ENCODE results near the gene RBP7.

The RBP7 gene

GRCh38 chr1:10031461-10031860 is 34.4 kb downstream of the RBP7 start:
- DNase-seq (ENCODE audit: low read depth) = no peak
- no peak for TF ChIP-seq CTCF (conservative IDR thresholded peaks at IDR 0.05; ENCODE audit: control insufficient read depth, insufficient read depth, low read depth, low read length)
- H3K4me3 ChIP-seq (ENCODE audit: control insufficient read depth, low read depth, low read length) = no peak overlapping the region

GRCh38 chr1:10032590-10033358 is 35.7 kb downstream of the RBP7 start, which contains the start of gene UBE4B:
UBE4B (plus strand) TSS chr1:10032958; CDS start chr1:10033671, 713 bp downstream.
- H3K4me3 ChIP-seq (ENCODE audit: control insufficient read depth, low read depth, low read length) = peak within 1 kb of the TSS; percentile 98
- DNase-seq (ENCODE audit: low read depth) = peak; percentile 95
- peak; percentile 53 for TF ChIP-seq CTCF (conservative IDR thresholded peaks at IDR 0.05; ENCODE audit: control insufficient read depth, insufficient read depth, low read depth, low read length)

GRCh38 chr1:10033359-10033845 is 36.4 kb downstream of the RBP7 start:
- peak; percentile 42 for DNase-seq (ENCODE audit: low read depth)
- peak overlapping the region; percentile 98 for H3K4me3 ChIP-seq (ENCODE audit: control insufficient read depth, low read depth, low read length)

GRCh38 chr1:10042746-10043145 is 45.7 kb downstream of the RBP7 start:
- no peak overlapping the region for H3K4me3 ChIP-seq (ENCODE audit: control insufficient read depth, low read depth, low read length)
- no peak for TF ChIP-seq CTCF (conservative IDR thresholded peaks at IDR 0.05; ENCODE audit: control insufficient read depth, insufficient read depth, low read depth, low read length)
- no peak for DNase-seq (ENCODE audit: low read depth)

More at GRCh38 chr1:10033359-10033845, 36.4 kb downstream of the RBP7 start:
- TF ChIP-seq CTCF (conservative IDR thresholded peaks at IDR 0.05; ENCODE audit: control insufficient read depth, insufficient read depth, low read depth, low read length) = no peak

GRCh38 chr1:10045480-10046355 is 48.7 kb downstream of the RBP7 start:
- no peak overlapping the region for H3K4me3 ChIP-seq (ENCODE audit: control insufficient read depth, low read depth, low read length)
- no peak for TF ChIP-seq CTCF (conservative IDR thresholded peaks at IDR 0.05; ENCODE audit: control insufficient read depth, insufficient read depth, low read depth, low read length)
- DNase-seq (ENCODE audit: low read depth) = peak; percentile 48

- no peak overlapping the region for H3K4me3 ChIP-seq (ENCODE audit: control insufficient read depth, low read depth, low read length)
- DNase-seq (ENCODE audit: low read depth) = peak; percentile 30
- no peak for TF ChIP-seq CTCF (conservative IDR thresholded peaks at IDR 0.05; ENCODE audit: control insufficient read depth, insufficient read depth, low read depth, low read length)
Observed at GRCh38 chr1:10046356-10047085, 49.5 kb downstream of the RBP7 start.

Data from fibroblast of mammary gland (primary cell).